HG03039 (cell line): Measurements from ENCODE around the gene CTNNBL1.

ENCODE experiments used
- ATAC-seq: cut with Tn5 transposase; IDR thresholded peaks from one replicate; pipeline ENCODE4 v1.9.1; 2021; ENCODE audit warnings: mild to moderate bottlenecking, moderate library complexity; ENCODE audit not compliant: unreplicated experiment

Gene CTNNBL1

GRCh38 chr20:37736132-37736531, 42.3 kb downstream of the CTNNBL1 start:
- ATAC-seq: no peak

- no peak for ATAC-seq
These were observed 44.1 kb downstream of the CTNNBL1 start for GRCh38 chr20:37737826-37738420.

GRCh38 chr20:37741055-37741454, 47.2 kb downstream of the CTNNBL1 start:
- no peak for ATAC-seq

- ATAC-seq: no peak
These were observed 47.7 kb downstream of the CTNNBL1 start for GRCh38 chr20:37741570-37741969.

GRCh38 chr20:37742131-37742530, 48.3 kb downstream of the CTNNBL1 start:
- ATAC-seq: no peak

GRCh38 chr20:37744347-37744746, 50.5 kb downstream of the CTNNBL1 start:
- ATAC-seq: no peak

- ATAC-seq: no peak
These were observed 51.7 kb downstream of the CTNNBL1 start for GRCh38 chr20:37745553-37745952.

GRCh38 chr20:37748015-37748414, 54.2 kb downstream of the CTNNBL1 start:
- no peak for ATAC-seq

- no peak for ATAC-seq
These were observed 55.4 kb downstream of the CTNNBL1 start for GRCh38 chr20:37749218-37749617.

GRCh38 chr20:37749620-37750403, 56.0 kb downstream of the CTNNBL1 start:
- no peak for ATAC-seq

GRCh38 chr20:37755665-37756064, 61.8 kb downstream of the CTNNBL1 start:
- ATAC-seq: no peak

- no peak for ATAC-seq
These were observed 62.4 kb downstream of the CTNNBL1 start for GRCh38 chr20:37756234-37756633.

GRCh38 chr20:37757550-37757949, 63.7 kb downstream of the CTNNBL1 start:
- no peak for ATAC-seq

GRCh38 chr20:37758332-37758731, 64.5 kb downstream of the CTNNBL1 start:
- no peak for ATAC-seq

- no peak for ATAC-seq
These were observed 65.3 kb downstream of the CTNNBL1 start for GRCh38 chr20:37759052-37759553.

- ATAC-seq: no peak
These were observed 66.0 kb downstream of the CTNNBL1 start for GRCh38 chr20:37759761-37760209.

- no peak for ATAC-seq
These were observed 66.5 kb downstream of the CTNNBL1 start for GRCh38 chr20:37760322-37760721.

- ATAC-seq: no peak
These were observed 69.1 kb downstream of the CTNNBL1 start for GRCh38 chr20:37762716-37763485.

- ATAC-seq: no peak
These were observed 70.6 kb downstream of the CTNNBL1 start for GRCh38 chr20:37764333-37764935.

- no peak for ATAC-seq
These were observed 77.1 kb downstream of the CTNNBL1 start for GRCh38 chr20:37770908-37771307.

GRCh38 chr20:37773291-37773826, 79.5 kb downstream of the CTNNBL1 start:
- ATAC-seq: no peak
